Hepatic stellate cell (primary cell): ENCODE data around the gene ARHGAP42.

Source experiments
- DNase-seq: peaks from one replicate; pipeline ENCODE4 v3.0.0; 2011; ENCODE audit warnings: low spot score

ARHGAP42 gene

DNA sequence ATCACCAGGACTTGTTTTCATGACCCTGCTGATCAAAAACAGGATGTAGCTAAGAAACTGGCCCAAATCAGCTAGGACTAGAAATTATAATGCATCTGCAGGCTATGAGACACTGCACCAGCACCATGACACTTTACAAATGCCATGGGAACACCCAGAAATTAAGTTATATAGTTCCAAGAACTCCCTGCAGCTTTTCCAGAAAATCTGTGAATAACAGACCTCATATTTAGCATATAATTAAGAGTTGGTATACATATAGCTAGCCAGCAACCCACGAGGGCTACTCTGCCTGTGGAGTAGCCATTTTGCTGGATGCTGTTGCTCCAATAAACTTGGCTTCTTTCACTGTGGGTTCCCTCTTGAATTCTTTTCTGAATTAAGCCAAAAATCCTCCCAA lies 341.6 kb downstream of the ARHGAP42 start:
- DNase-seq: no peak

DNA sequence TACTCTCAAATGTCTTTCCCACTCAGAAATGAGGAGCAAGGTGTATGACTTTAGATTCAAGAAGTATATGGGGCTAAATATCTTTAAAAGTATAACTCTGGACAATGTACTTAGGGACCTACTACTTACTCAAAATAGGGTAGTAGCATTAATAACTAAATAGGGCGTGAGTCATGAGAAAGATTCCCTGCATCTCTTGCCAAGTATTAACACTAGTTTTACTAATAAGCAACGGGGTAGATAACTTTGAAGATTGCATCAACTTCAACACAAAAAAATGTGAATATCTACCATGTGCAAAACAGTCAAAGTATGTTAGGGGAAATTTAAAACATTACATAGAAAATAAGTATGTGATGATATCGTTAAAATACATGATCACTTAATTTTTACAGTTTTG lies 342.9 kb downstream of the ARHGAP42 start:
- DNase-seq: no peak

DNA sequence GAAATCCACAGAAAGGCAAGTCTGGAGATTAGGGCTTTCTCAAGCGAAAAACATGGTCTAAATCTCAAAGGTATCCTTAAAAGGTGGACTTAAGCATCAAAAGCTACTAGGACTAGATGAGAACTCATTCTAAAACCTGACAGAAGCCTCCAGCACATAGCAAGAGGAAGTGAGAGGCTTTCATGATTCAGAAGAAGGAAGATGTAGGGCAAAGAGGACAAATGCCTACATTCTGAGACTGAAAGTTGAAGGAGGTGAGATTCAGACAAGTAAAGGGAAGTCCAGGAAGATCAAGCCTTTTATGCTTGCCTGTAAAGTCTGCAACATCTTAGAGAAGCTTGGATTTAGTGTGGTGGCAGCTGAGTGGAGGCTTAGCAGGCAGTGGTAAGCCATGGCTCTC lies 343.6 kb downstream of the ARHGAP42 start:
- no peak for DNase-seq

- no peak for DNase-seq
Measured at GRCh38 chr11:101031713-101032112, 344.6 kb downstream of the ARHGAP42 start.

- DNase-seq: no peak
Measured at GRCh38 chr11:101032991-101033390, 345.9 kb downstream of the ARHGAP42 start.

- no peak for DNase-seq
Measured at GRCh38 chr11:101034076-101034475, 347.0 kb downstream of the ARHGAP42 start.

DNA sequence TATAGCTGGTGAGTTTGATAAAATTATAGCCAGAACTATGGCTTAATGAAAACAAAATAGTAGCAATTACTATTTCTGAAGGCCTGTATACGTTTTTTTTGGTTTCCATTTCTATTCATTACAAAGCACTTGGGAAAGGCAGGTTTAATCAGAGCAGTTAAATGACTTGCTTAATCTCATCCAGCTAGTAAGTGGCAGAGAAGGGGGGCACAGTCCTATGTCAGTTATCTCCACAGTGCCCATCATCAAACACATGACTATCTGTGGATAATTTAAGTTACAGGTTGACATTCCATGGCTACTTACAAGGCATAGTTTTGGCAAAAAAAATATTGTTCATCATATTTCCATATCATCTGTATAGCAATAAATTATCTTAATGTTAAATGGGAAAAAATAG lies 348.8 kb downstream of the ARHGAP42 start:
- no peak for DNase-seq
